ENCODE data around the gene MTUS2.

Gene MTUS2

GRCh38 chr13:29266756-29267733, 446.9 kb downstream of the MTUS2 start:
- DNase-seq, result no peak

- no peak for DNase-seq
Observed at GRCh38 chr13:29270271-29270985, 450.3 kb downstream of the MTUS2 start.

GRCh38 chr13:29271606-29272005, 451.5 kb downstream of the MTUS2 start:
- no peak for DNase-seq

- no peak for DNase-seq
Observed at GRCh38 chr13:29279356-29280254, 459.5 kb downstream of the MTUS2 start.

GRCh38 chr13:29281932-29282495, 461.9 kb downstream of the MTUS2 start:
- no peak for DNase-seq

GRCh38 chr13:29284726-29285125, 464.6 kb downstream of the MTUS2 start:
- DNase-seq, result no peak

- DNase-seq, result no peak
Observed at GRCh38 chr13:29287237-29287636, 467.1 kb downstream of the MTUS2 start.

- no peak for DNase-seq
Observed at GRCh38 chr13:29292045-29292444, 471.9 kb downstream of the MTUS2 start.

GRCh38 chr13:29294821-29295220, 474.7 kb downstream of the MTUS2 start:
- no peak for DNase-seq

- DNase-seq, result no peak
Observed at GRCh38 chr13:29301027-29301426, 480.9 kb downstream of the MTUS2 start.

- DNase-seq, result no peak
Observed at GRCh38 chr13:29304148-29304547, 484.0 kb downstream of the MTUS2 start.

GRCh38 chr13:29310806-29311205, 490.7 kb downstream of the MTUS2 start:
- no peak for DNase-seq

- DNase-seq, result no peak
Observed at GRCh38 chr13:29315847-29316246, 495.7 kb downstream of the MTUS2 start.

- no peak for DNase-seq
Observed at GRCh38 chr13:29317828-29318227, 497.7 kb downstream of the MTUS2 start.

GRCh38 chr13:29318741-29319140, 498.6 kb downstream of the MTUS2 start:
- no peak for DNase-seq

GRCh38 chr13:29319451-29319850, 499.3 kb downstream of the MTUS2 start:
- no peak for DNase-seq

- no peak for DNase-seq
Observed at GRCh38 chr13:29323954-29324353, 503.8 kb downstream of the MTUS2 start.

- DNase-seq, result no peak
Observed at GRCh38 chr13:29324601-29325000, 504.5 kb downstream of the MTUS2 start.

- no peak for DNase-seq
Observed at GRCh38 chr13:29328501-29328900, 508.4 kb downstream of the MTUS2 start.

GRCh38 chr13:29336356-29336755, 516.2 kb downstream of the MTUS2 start:
- no peak for DNase-seq

GRCh38 chr13:29339386-29340272, 519.5 kb downstream of the MTUS2 start:
- DNase-seq, result no peak

All from hematopoietic multipotent progenitor cell treated with erythropoietin and hydrocortisone succinate and interleukin-3 and kit ligand, for 8 days (in vitro differentiated cells).